Prostate gland (tissue), 2 donors: ENCODE measurements around the gene CERCAM. TPM values are rescaled to one million over a fixed set of nuclear protein-coding genes. Genes with fewer than 3 reads are reported as not detected.

Experiments used
- DNase-seq: peaks from one replicate; pipeline ENCODE4 v3.0.0-alpha.2; 2019; ENCODE audit warnings: low spot score
- H3K27ac ChIP-seq, 2 donors: fragments of 200-600 bp; sonication (generic); 2 replicates each; pipeline ENCODE4 v1.5.1; 2017 to 2019
- H3K27me3 ChIP-seq: fragments of 200-600 bp; sonication (generic); replicated peaks from 2 replicates; pipeline ENCODE4 v1.5.1; 2019; ENCODE audit not compliant: insufficient read depth
- H3K36me3 ChIP-seq, 2 donors: fragments of 200-600 bp; sonication (generic); 1 replicate in 1 of 2; 2 replicates in 1 of 2; pipeline versions ENCODE4 v1.5.1 to v1.8.1; 2017 to 2019
- H3K4me1 ChIP-seq: fragments of 200-600 bp; sonication (generic); replicated peaks from 2 replicates; pipeline ENCODE4 v1.5.1; 2019
- H3K4me3 ChIP-seq, 2 donors: fragments of 200-600 bp; sonication (generic); 2 replicates each; pipeline ENCODE4 v1.5.1; 2017 to 2019
- H3K9me3 ChIP-seq: fragments of 200-600 bp; sonication (generic); 2 replicates; pipeline ENCODE4 v1.5.1; 2017
- POLR2A ChIP-seq: fragments of 450-650 bp; IDR thresholded peaks from one replicate; pipeline ENCODE4 v1.6.1; 2016; ENCODE audit warnings: antibody characterized with exemption, mild to moderate bottlenecking
- POLR2AphosphoS5 ChIP-seq: sonication (generic); formaldehyde crosslinking; IDR thresholded peaks from one replicate; pipeline ENCODE4 v1.6.1; 2017; ENCODE audit warnings: antibody characterized with exemption
- WGBS: methylation state at CpG from one replicate; pipeline ENCODE4 v1.1.5; 2018; 5-methylcytosine and 5-hydroxymethylcytosine counted together
- intact Hi-C: fragments of 100-400 bp; cut with DNase I; formaldehyde crosslinking; loops from one replicate; pipeline ENCODE4 v1.14.2; 2022
- total RNA-seq, 2 donors: library from RNA; depleted of rRNA; stranded (reverse); fragments of >200 nt; gene quantifications; one replicate each; pipeline ENCODE4 v1.1.0, GENCODE V29; 2016
- TF ChIP-seq, protein P1 (sequence below), 4 experiments: fragments of 200-600 bp in 2 of 4; fragments of 450-650 bp in 2 of 4; sonication (generic) in 2 of 4; IDR thresholded peaks; 1 replicate in 3 of 4; 2 replicates in 1 of 4; pipeline ENCODE4 v1.5.1; 2016 to 2019; ENCODE audit warnings: antibody characterized with exemption in 4 of 4, mild to moderate bottlenecking in 2 of 4, moderate library complexity in 2 of 4

CERCAM gene
- total RNA-seq, 2 donors from 2014 or later, result 25.3 to 30.5 TPM

DNA sequence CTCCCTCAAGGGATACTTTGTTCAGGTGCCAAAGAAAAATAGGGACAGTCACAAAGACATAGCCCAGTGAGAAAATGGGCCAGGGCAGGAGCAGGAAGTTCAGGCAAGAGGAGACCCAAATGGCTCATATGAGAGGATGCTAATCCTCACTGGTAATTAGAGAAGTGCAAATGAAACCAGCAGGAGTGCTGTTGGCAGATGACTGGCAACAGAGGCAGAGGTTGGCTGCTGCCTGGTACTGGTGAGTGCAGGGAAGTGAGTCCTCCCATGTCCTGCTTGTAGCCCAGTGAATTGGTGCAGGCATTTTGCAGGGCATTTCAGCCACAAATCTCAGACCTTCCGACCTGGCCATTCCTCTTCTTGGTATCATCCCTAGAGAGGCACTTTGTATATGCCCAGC is 58.6 kb downstream of the CERCAM start:
- Histone ChIP-seq H3K4me3 (no peak overlapping the region), H3K4me1 (no peaks in the 10 kb centered on the region), H3K27me3 (no peaks in the 10 kb centered on the region), H3K9me3 (no peaks in the 10 kb centered on the region), H3K36me3 (no peaks in the 10 kb centered on the region), H3K27ac (no peak overlapping the region)
- intact Hi-C loops, result no loop called here
- DNase-seq, result no peak
- TF ChIP-seq, protein P1, sequence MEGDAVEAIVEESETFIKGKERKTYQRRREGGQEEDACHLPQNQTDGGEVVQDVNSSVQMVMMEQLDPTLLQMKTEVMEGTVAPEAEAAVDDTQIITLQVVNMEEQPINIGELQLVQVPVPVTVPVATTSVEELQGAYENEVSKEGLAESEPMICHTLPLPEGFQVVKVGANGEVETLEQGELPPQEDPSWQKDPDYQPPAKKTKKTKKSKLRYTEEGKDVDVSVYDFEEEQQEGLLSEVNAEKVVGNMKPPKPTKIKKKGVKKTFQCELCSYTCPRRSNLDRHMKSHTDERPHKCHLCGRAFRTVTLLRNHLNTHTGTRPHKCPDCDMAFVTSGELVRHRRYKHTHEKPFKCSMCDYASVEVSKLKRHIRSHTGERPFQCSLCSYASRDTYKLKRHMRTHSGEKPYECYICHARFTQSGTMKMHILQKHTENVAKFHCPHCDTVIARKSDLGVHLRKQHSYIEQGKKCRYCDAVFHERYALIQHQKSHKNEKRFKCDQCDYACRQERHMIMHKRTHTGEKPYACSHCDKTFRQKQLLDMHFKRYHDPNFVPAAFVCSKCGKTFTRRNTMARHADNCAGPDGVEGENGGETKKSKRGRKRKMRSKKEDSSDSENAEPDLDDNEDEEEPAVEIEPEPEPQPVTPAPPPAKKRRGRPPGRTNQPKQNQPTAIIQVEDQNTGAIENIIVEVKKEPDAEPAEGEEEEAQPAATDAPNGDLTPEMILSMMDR (IDR thresholded peaks at IDR 0.05), result no peak
- 87% methylated on average over 1 of the region's 1 CpG for WGBS

DNA sequence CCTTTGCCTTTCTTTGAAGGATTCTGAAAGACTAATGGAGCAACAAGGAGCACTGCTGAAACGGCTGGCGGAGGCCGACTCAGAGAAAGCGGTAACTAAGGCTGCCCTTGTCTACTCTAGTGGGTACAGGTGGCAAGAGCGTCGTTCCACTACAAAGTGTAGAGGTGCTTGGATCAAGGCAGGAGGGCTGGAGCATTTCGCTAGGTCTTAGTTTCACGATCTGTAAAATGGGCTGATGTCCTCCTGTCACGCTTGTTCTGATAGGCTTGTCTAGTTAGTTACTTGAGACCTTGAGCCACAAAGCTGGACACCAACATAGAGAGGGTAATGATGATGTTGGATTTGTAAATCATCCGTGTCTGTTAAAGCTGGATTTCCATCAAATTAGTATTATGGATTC is 60.9 kb downstream of the CERCAM start:
- Histone ChIP-seq H3K27ac (no peak overlapping the region), H3K36me3 (no peaks in the 10 kb centered on the region), H3K27me3 (no peaks in the 10 kb centered on the region), H3K4me3 (no peak overlapping the region), H3K9me3 (no peaks in the 10 kb centered on the region), H3K4me1 (no peaks in the 10 kb centered on the region)
- TF ChIP-seq, protein P1 (IDR thresholded peaks at IDR 0.05), result no peak
- no peak for TF ChIP-seq POLR2AphosphoS5
- TF ChIP-seq POLR2A, result no peak
- 95% methylated on average over 10 of the region's 10 CpGs for WGBS
- intact Hi-C loops, result no loop called here
- DNase-seq, result no peak

DNA sequence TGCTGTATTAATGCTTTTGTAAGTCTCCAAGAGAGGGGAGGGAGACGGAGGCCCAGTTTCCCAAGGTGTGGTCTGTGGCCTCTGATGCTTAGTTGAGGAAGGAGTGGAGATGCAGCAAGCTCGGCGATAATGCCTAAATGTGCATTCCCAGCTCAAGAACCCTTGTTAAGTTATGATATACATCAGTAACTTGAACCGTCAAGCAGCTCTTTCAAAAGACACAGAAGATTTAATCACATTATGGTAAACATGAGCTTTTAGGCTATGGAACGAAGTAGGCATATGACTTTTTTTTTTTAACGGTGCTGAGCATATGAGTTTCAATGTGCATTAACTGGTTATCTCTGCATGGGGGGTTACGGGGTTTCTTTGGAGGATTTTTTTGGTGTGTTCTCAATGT is 61.5 kb downstream of the CERCAM start:
- TF ChIP-seq, protein P1 (IDR thresholded peaks at IDR 0.05), result no peak
- TF ChIP-seq POLR2AphosphoS5, result no peak
- Histone ChIP-seq H3K4me1 (no peaks in the 10 kb centered on the region), H3K4me3 (no peak overlapping the region), H3K27ac (no peak overlapping the region), H3K9me3 (no peaks in the 10 kb centered on the region), H3K27me3 (no peaks in the 10 kb centered on the region), H3K36me3 (no peaks in the 10 kb centered on the region)
- DNase-seq, result no peak
- WGBS, result 76% methylated on average over 7 of the region's 7 CpGs
- intact Hi-C loops, result no loop called here

DNA sequence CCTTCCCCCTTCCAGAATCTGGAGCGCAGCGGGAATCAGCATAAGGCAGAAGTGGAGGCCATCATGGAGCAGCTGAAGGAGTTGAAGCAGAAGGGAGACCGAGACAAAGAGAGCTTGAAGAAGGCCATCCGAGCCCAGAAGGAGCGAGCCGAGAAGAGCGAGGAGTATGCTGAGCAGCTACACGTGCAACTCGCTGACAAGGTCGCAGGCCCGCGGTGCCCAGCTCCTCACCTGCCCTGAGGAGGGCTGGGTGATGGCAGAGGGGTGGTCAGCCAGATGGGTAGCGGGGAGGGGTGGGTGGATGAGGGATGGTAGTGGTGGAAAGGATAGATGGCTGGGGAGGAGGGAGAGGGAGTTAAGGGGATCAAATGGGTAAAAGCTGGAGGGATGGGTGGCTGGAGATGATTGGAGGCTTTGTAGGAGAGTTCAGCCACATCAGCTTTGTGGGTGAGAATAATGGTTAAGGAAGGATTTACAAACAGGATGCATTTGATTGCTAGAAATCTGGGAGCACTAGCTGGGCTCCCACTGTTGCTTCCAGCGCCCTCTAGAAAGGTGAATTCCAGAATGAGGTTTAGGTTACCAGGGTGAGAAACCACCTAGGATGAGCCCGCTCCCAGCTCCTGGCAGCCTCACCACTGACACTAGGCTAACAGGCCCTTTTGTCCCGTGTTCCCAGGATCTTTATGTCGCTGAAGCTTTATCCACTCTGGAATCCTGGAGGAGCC is 64.2 kb downstream of the CERCAM start:
- Histone ChIP-seq H3K9me3 (no peaks in the 10 kb centered on the region), H3K36me3 (no peaks in the 10 kb centered on the region), H3K27me3 (no peaks in the 10 kb centered on the region), H3K4me3 (no peak overlapping the region), H3K4me1 (no peaks in the 10 kb centered on the region), H3K27ac (no peak overlapping the region)
- WGBS, result 92% methylated on average over 17 of the region's 17 CpGs
- no peak for TF ChIP-seq POLR2A
- TF ChIP-seq, protein P1 (IDR thresholded peaks at IDR 0.05), result no peak
- no peak for TF ChIP-seq POLR2AphosphoS5
- intact Hi-C loops, result no loop called here
- DNase-seq, result no peak

DNA sequence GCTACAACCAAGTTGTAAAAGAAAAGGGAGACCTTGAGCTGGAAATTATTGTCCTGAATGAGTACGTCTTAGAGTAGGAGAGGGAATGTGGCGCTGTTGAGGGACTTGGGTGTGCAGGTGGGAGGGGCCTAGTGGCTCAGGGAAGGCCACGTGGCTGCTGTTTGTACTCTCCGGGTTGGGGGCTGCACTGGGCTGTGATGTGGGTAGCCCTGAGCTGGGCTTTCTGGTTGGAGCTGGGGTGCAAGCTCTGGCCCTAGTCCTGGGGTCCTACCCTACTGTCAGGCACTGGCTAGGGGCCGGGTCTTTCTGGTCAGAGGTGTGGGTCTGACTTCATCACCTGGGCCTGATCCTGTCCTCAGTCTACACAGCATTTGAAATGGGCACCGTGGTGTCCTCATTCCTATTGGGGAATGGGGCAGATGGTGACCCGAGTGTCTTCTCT is 64.8 kb downstream of the CERCAM start:
- H3K36me3 ChIP-seq, result no peaks in the 10 kb centered on the region
- no peak overlapping the region for H3K4me3 ChIP-seq
- no peak overlapping the region for H3K27ac ChIP-seq
- no peaks in the 10 kb centered on the region for H3K9me3 ChIP-seq
- H3K27me3 ChIP-seq, result no peaks in the 10 kb centered on the region
- no peaks in the 10 kb centered on the region for H3K4me1 ChIP-seq
- DNase-seq, result no peak
- intact Hi-C loops, result no loop called here
- TF ChIP-seq, protein P1 (IDR thresholded peaks at IDR 0.05), result no peak
- TF ChIP-seq POLR2A (no peak), POLR2AphosphoS5 (no peak)
- WGBS, result 80% methylated on average over 7 of the region's 7 CpGs
